GM12801 (cell line): ENCODE results near the gene DIRAS3.

Source experiments
- CTCF ChIP-seq: IDR thresholded peaks from one replicate; pipeline ENCODE4 v1.5.1; 2011; ENCODE audit warnings: control low read depth; ENCODE audit not compliant: insufficient read length; ENCODE audit errors: extremely low read depth

DIRAS3 gene

GRCh38 chr1:68074472-68074871 lies 24.0 kb upstream of the DIRAS3 start:
- TF ChIP-seq CTCF, result no peak

- no peak for TF ChIP-seq CTCF
These were observed 15.3 kb upstream of the DIRAS3 start for GRCh38 chr1:68065766-68066165.

GRCh38 chr1:68057564-68057963 lies 7.1 kb upstream of the DIRAS3 start:
- TF ChIP-seq CTCF, result no peak

GRCh38 chr1:68057050-68057449 lies 6.6 kb upstream of the DIRAS3 start:
- TF ChIP-seq CTCF, result no peak

- TF ChIP-seq CTCF, result no peak
These were observed 1.0 kb upstream of the DIRAS3 start for GRCh38 chr1:68051475-68051874.

GRCh38 chr1:68047659-68048026 lies 2.8 kb downstream of the DIRAS3 start:
- no peak for TF ChIP-seq CTCF

GRCh38 chr1:68046885-68047658 lies 3.4 kb downstream of the DIRAS3 start:
- no peak for TF ChIP-seq CTCF
